HUES48 (cell line): ENCODE results near the gene AHNAK.
"Not testable (repeated sequence)": the region's sequence is repeated elsewhere in the genome, so short reads cannot be mapped to it uniquely, and the experiment has no call there.

ENCODE experiments used
- H3K27ac ChIP-seq: one replicate; pipeline ENCODE4 v1.7.0; 2013; ENCODE audit warnings: low read depth, low read length, inconsistent platforms
- H3K27me3 ChIP-seq: 2 replicates; pipeline ENCODE4 v1.6.1; 2013; ENCODE audit warnings: mild to moderate bottlenecking, low read length; ENCODE audit not compliant: control insufficient read depth, insufficient read depth
- H3K36me3 ChIP-seq: 2 replicates; pipeline ENCODE4 v1.6.1; 2013; ENCODE audit warnings: low read length; ENCODE audit not compliant: control insufficient read depth, insufficient read depth
- H3K4me1 ChIP-seq: 2 replicates; pipeline ENCODE4 v1.6.1; 2013; ENCODE audit warnings: mild to moderate bottlenecking, low read length; ENCODE audit not compliant: control insufficient read depth, insufficient read depth
- H3K4me3 ChIP-seq: 2 replicates; pipeline ENCODE4 v1.5.1; 2013; ENCODE audit warnings: mild to moderate bottlenecking, low read depth, low read length
- H3K9ac ChIP-seq: 2 replicates; pipeline ENCODE4 v1.6.1; 2013; ENCODE audit warnings: mild to moderate bottlenecking, low read depth, low read length, moderate library complexity
- H3K9me3 ChIP-seq: 2 replicates; pipeline ENCODE4 v1.6.1; 2013; ENCODE audit warnings: low read length; ENCODE audit not compliant: control insufficient read depth, insufficient read depth

The AHNAK gene

GRCh38 chr11:62556875-62557631, 10.4 kb upstream of the AHNAK start:
- H3K36me3 ChIP-seq = peaks cover 44% of the 10 kb centered on the region
- no peak overlapping the region for H3K4me3 ChIP-seq
- H3K27ac ChIP-seq = peak overlapping the region; percentile 80

GRCh38 chr11:62556108-62556874, 9.7 kb upstream of the AHNAK start:
- Histone ChIP-seq H3K4me1 (peaks cover 67% of the 10 kb centered on the region), H3K9me3 (no peaks in the 10 kb centered on the region), H3K36me3 (peaks cover 43% of the 10 kb centered on the region), H3K27ac (peak overlapping the region; percentile 80), H3K9ac (no peak overlapping the region; the same call in 1 of the 2 replicates), H3K27me3 (no peaks in the 10 kb centered on the region), H3K4me3 (no peak overlapping the region)

More at GRCh38 chr11:62556875-62557631, 10.4 kb upstream of the AHNAK start:
- no peaks in the 10 kb centered on the region for H3K27me3 ChIP-seq
- no peaks in the 10 kb centered on the region for H3K9me3 ChIP-seq
- peaks cover 63% of the 10 kb centered on the region for H3K4me1 ChIP-seq
- no peak overlapping the region; the same call in 1 of the 2 replicates for H3K9ac ChIP-seq

- H3K27ac ChIP-seq = peak overlapping the region; percentile 80
- H3K4me3 ChIP-seq = no peak overlapping the region
- peaks cover 39% of the 10 kb centered on the region for H3K36me3 ChIP-seq
- no peaks in the 10 kb centered on the region for H3K9me3 ChIP-seq
- H3K27me3 ChIP-seq = no peaks in the 10 kb centered on the region
- H3K9ac ChIP-seq = no peak overlapping the region
- peaks cover 61% of the 10 kb centered on the region for H3K4me1 ChIP-seq
These were observed 9.0 kb upstream of the AHNAK start for GRCh38 chr11:62555464-62556107.

GRCh38 chr11:62554387-62555167, 8.0 kb upstream of the AHNAK start:
- peak overlapping the region; percentile 93 for H3K27ac ChIP-seq
- H3K4me3 ChIP-seq = no peak overlapping the region
- peaks cover 52% of the 10 kb centered on the region for H3K4me1 ChIP-seq
- H3K27me3 ChIP-seq = no peaks in the 10 kb centered on the region
- no peak overlapping the region for H3K9ac ChIP-seq
- no peaks in the 10 kb centered on the region for H3K9me3 ChIP-seq
- H3K36me3 ChIP-seq = peaks cover 30% of the 10 kb centered on the region

GRCh38 chr11:62553839-62554361, 7.3 kb upstream of the AHNAK start:
- no peaks in the 10 kb centered on the region for H3K9me3 ChIP-seq
- peaks cover 3% of the 10 kb centered on the region for H3K27me3 ChIP-seq
- H3K4me1 ChIP-seq = peaks cover 45% of the 10 kb centered on the region
- peak overlapping the region; percentile 38 for H3K4me3 ChIP-seq
- no peak overlapping the region for H3K9ac ChIP-seq
- H3K27ac ChIP-seq = peak overlapping the region; percentile 93
- H3K36me3 ChIP-seq = peaks cover 23% of the 10 kb centered on the region

- Histone ChIP-seq H3K9ac (peak overlapping the region; percentile 47), H3K9me3 (no peaks in the 10 kb centered on the region), H3K27ac (peak overlapping the region; percentile 93), H3K27me3 (peaks cover 9% of the 10 kb centered on the region), H3K4me3 (peak overlapping the region; percentile 38), H3K4me1 (peaks cover 45% of the 10 kb centered on the region), H3K36me3 (peaks cover 17% of the 10 kb centered on the region)
These were observed 6.7 kb upstream of the AHNAK start for GRCh38 chr11:62553080-62553838.

GRCh38 chr11:62552485-62553079, 6.0 kb upstream of the AHNAK start:
- Histone ChIP-seq H3K4me1 (peaks cover 50% of the 10 kb centered on the region), H3K36me3 (peaks cover 10% of the 10 kb centered on the region), H3K9ac (peak overlapping the region; percentile 47), H3K4me3 (peak overlapping the region; percentile 38), H3K27me3 (peaks cover 16% of the 10 kb centered on the region), H3K9me3 (no peaks in the 10 kb centered on the region), H3K27ac (peak overlapping the region; percentile 93)

GRCh38 chr11:62550478-62550877, 3.9 kb upstream of the AHNAK start:
- Histone ChIP-seq H3K4me1 (peaks cover 35% of the 10 kb centered on the region), H3K27me3 (peaks cover 36% of the 10 kb centered on the region)
- not testable (repeated sequence) for H3K9ac ChIP-seq, H3K27ac ChIP-seq, H3K9me3 ChIP-seq, H3K36me3 ChIP-seq, H3K4me3 ChIP-seq

GRCh38 chr11:62548545-62549335, 2.1 kb upstream of the AHNAK start:
- no peak overlapping the region for H3K27ac ChIP-seq
- peaks cover 35% of the 10 kb centered on the region for H3K4me1 ChIP-seq
- no peaks in the 10 kb centered on the region for H3K9me3 ChIP-seq
- H3K27me3 ChIP-seq = peaks cover 53% of the 10 kb centered on the region
- H3K36me3 ChIP-seq = no peaks in the 10 kb centered on the region
- H3K9ac ChIP-seq = no peak overlapping the region
- H3K4me3 ChIP-seq = no peak overlapping the region
